HCT116 (cell line): Measurements from ENCODE around the gene ANKDD1A.
A peak's percentile ranks its signal among the peaks of the same experiment; 100 is the strongest.

Experiments used
- CTCF ChIP-seq, 3 experiments: fragments of 200-600 bp in 1 of 3; sonication (generic) in 1 of 3; IDR thresholded peaks in 2 of 3; conservative IDR thresholded peaks in 1 of 3; 2 replicates each; pipeline ENCODE4 v1.5.1; 2012 to 2017; ENCODE audit warnings: low read depth in 2 of 3, low read length in 2 of 3, antibody characterized with exemption in 1 of 3, borderline replicate concordance in 1 of 3, control low read depth in 1 of 3, mild to moderate bottlenecking in 1 of 3, mixed read lengths in 1 of 3, mixed run types in 1 of 3, moderate library complexity in 1 of 3; ENCODE audit not compliant: insufficient read depth in 1 of 3
- EZH2 ChIP-seq: fragments of 200-600 bp; sonication (generic); IDR thresholded peaks from 2 replicates; pipeline ENCODE4 v1.6.1; 2017; ENCODE audit warnings: antibody characterized with exemption, mixed run types
- EZH2phosphoT487 ChIP-seq: fragments of 200-600 bp; IDR thresholded peaks from 2 replicates; pipeline ENCODE4 v1.6.1; 2018; ENCODE audit warnings: antibody characterized with exemption, borderline replicate concordance
- JUND ChIP-seq: IDR thresholded peaks from 2 replicates; pipeline ENCODE4 v1.6.1; 2012
- POLR2A ChIP-seq: IDR thresholded peaks from 2 replicates; pipeline ENCODE4 v1.7.0; 2011; ENCODE audit warnings: borderline replicate concordance; ENCODE audit not compliant: insufficient read depth, insufficient read length; ENCODE audit errors: extremely low read depth
- RAD21 ChIP-seq: IDR thresholded peaks from 2 replicates; pipeline ENCODE4 v1.6.1; 2012; ENCODE audit warnings: low read depth, mild to moderate bottlenecking
- SIN3A ChIP-seq: IDR thresholded peaks from 2 replicates; pipeline ENCODE4 v1.6.1; 2012; ENCODE audit warnings: low read depth
- SP1 ChIP-seq: IDR thresholded peaks from 2 replicates; pipeline ENCODE4 v1.6.1; 2012; ENCODE audit warnings: low read depth
- YY1 ChIP-seq: IDR thresholded peaks from 2 replicates; pipeline ENCODE4 v1.6.1; 2011; ENCODE audit warnings: low read length, low read depth, moderate library complexity, mild to moderate bottlenecking; ENCODE audit not compliant: insufficient replicate concordance; ENCODE audit errors: extremely low read depth
- ZFX ChIP-seq: fragments of 450-650 bp; IDR thresholded peaks from 2 replicates; pipeline ENCODE4 v1.6.1; 2017
- TF ChIP-seq, protein P1 (sequence below): IDR thresholded peaks from 2 replicates; pipeline ENCODE4 v1.6.1; 2012; ENCODE audit warnings: low read depth

GRCh38 chr15:64911311-64912186 lies at the start of gene ANKDD1A:
- TF ChIP-seq, protein P1, sequence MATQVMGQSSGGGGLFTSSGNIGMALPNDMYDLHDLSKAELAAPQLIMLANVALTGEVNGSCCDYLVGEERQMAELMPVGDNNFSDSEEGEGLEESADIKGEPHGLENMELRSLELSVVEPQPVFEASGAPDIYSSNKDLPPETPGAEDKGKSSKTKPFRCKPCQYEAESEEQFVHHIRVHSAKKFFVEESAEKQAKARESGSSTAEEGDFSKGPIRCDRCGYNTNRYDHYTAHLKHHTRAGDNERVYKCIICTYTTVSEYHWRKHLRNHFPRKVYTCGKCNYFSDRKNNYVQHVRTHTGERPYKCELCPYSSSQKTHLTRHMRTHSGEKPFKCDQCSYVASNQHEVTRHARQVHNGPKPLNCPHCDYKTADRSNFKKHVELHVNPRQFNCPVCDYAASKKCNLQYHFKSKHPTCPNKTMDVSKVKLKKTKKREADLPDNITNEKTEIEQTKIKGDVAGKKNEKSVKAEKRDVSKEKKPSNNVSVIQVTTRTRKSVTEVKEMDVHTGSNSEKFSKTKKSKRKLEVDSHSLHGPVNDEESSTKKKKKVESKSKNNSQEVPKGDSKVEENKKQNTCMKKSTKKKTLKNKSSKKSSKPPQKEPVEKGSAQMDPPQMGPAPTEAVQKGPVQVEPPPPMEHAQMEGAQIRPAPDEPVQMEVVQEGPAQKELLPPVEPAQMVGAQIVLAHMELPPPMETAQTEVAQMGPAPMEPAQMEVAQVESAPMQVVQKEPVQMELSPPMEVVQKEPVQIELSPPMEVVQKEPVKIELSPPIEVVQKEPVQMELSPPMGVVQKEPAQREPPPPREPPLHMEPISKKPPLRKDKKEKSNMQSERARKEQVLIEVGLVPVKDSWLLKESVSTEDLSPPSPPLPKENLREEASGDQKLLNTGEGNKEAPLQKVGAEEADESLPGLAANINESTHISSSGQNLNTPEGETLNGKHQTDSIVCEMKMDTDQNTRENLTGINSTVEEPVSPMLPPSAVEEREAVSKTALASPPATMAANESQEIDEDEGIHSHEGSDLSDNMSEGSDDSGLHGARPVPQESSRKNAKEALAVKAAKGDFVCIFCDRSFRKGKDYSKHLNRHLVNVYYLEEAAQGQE: no peak
- TF ChIP-seq YY1 (no peak), JUND (no peak), POLR2A (peak; percentile 55), ZFX (peak; percentile 53; the same call in 1 of the 2 replicates), EZH2 (no peak), EZH2phosphoT487 (no peak), SP1 (no peak), CTCF (IDR thresholded peaks at IDR 0.05 in 2 of 3, conservative IDR thresholded peaks at IDR 0.05 in 1 of 3; ENCODE audit: borderline replicate concordance in 1 of 3, insufficient read depth in 1 of 3, low read depth in 2 of 3, low read length in 2 of 3) (no peak), SIN3A (no peak), RAD21 (no peak)
